ENCODE measurements around the gene THSD4.

The THSD4 gene

GRCh38 chr15:71224024-71224423 lies 108.8 kb downstream of the THSD4 start:
- no peak for DNase-seq (ENCODE audit: low read depth in 2 of 2)

GRCh38 chr15:71225851-71226250 lies 110.6 kb downstream of the THSD4 start:
- DNase-seq (ENCODE audit: low read depth in 2 of 2): no peak

- no peak for DNase-seq (ENCODE audit: low read depth in 2 of 2)
Measured at GRCh38 chr15:71226536-71227455, 111.5 kb downstream of the THSD4 start.

- DNase-seq (ENCODE audit: low read depth in 2 of 2): no peak
Measured at GRCh38 chr15:71228403-71228802, 113.1 kb downstream of the THSD4 start.

- no peak for DNase-seq (ENCODE audit: low read depth in 2 of 2)
Measured at GRCh38 chr15:71230303-71230702, 115.0 kb downstream of the THSD4 start.

GRCh38 chr15:71231758-71232157 lies 116.5 kb downstream of the THSD4 start:
- DNase-seq (ENCODE audit: low read depth in 2 of 2): no peak

- no peak for DNase-seq (ENCODE audit: low read depth in 2 of 2)
Measured at GRCh38 chr15:71232411-71232810, 117.1 kb downstream of the THSD4 start.

GRCh38 chr15:71237456-71238188 lies 122.4 kb downstream of the THSD4 start:
- no peak for DNase-seq (ENCODE audit: low read depth in 2 of 2)

GRCh38 chr15:71238926-71239325 lies 123.7 kb downstream of the THSD4 start:
- DNase-seq (ENCODE audit: low read depth in 2 of 2): no peak

- DNase-seq (ENCODE audit: low read depth in 2 of 2): no peak
Measured at GRCh38 chr15:71239592-71240364, 124.5 kb downstream of the THSD4 start.

- no peak for DNase-seq (ENCODE audit: low read depth in 2 of 2)
Measured at GRCh38 chr15:71242292-71242691, 127.0 kb downstream of the THSD4 start.

- no peak for DNase-seq (ENCODE audit: low read depth in 2 of 2)
Measured at GRCh38 chr15:71244250-71244649, 129.0 kb downstream of the THSD4 start.

GRCh38 chr15:71245588-71245987 lies 130.3 kb downstream of the THSD4 start:
- DNase-seq (ENCODE audit: low read depth in 2 of 2): no peak

GRCh38 chr15:71248386-71248785 lies 133.1 kb downstream of the THSD4 start:
- DNase-seq (ENCODE audit: low read depth in 2 of 2): no peak

- no peak for DNase-seq (ENCODE audit: low read depth in 2 of 2)
Measured at GRCh38 chr15:71249986-71250385, 134.7 kb downstream of the THSD4 start.

GRCh38 chr15:71250936-71251583 lies 135.8 kb downstream of the THSD4 start:
- DNase-seq (ENCODE audit: low read depth in 2 of 2): no peak

GRCh38 chr15:71251584-71252043 lies 136.3 kb downstream of the THSD4 start:
- no peak for DNase-seq (ENCODE audit: low read depth in 2 of 2)

- no peak for DNase-seq (ENCODE audit: low read depth in 2 of 2)
Measured at GRCh38 chr15:71252044-71252739, 136.9 kb downstream of the THSD4 start.

- DNase-seq (ENCODE audit: low read depth in 2 of 2): no peak
Measured at GRCh38 chr15:71252740-71253047, 137.4 kb downstream of the THSD4 start.

- no peak for DNase-seq (ENCODE audit: low read depth in 2 of 2)
Measured at GRCh38 chr15:71254491-71254890, 139.2 kb downstream of the THSD4 start.
